Subcutaneous abdominal adipose tissue (tissue), 5 donors: ENCODE measurements around the gene RGL3.
"Not testable (repeated sequence)": the region's sequence is repeated elsewhere in the genome, so short reads cannot be mapped to it uniquely, and the experiment has no call there.

Source experiments
- H3K27ac ChIP-seq: one replicate; pipeline ENCODE4 v1.7.0; 2013; ENCODE audit warnings: low read depth, mild to moderate bottlenecking, inconsistent platforms, low read length, moderate library complexity
- H3K27me3 ChIP-seq, 5 donors: one replicate each; pipeline ENCODE4 v1.7.0; 2013; ENCODE audit warnings: low read length in 5 of 5, inconsistent platforms in 1 of 5; ENCODE audit not compliant: control insufficient read depth in 5 of 5, insufficient read depth in 4 of 5
- H3K36me3 ChIP-seq, 5 donors: one replicate each; pipeline ENCODE4 v1.7.0; 2013; ENCODE audit warnings: low read length in 5 of 5; ENCODE audit not compliant: control insufficient read depth in 5 of 5, insufficient read depth in 5 of 5
- H3K4me1 ChIP-seq, 5 donors: one replicate each; pipeline ENCODE4 v1.7.0; 2013; ENCODE audit warnings: low read length in 5 of 5, mild to moderate bottlenecking in 3 of 5, moderate library complexity in 1 of 5; ENCODE audit not compliant: control insufficient read depth in 5 of 5, insufficient read depth in 5 of 5
- H3K4me3 ChIP-seq, 5 donors: one replicate each; pipeline ENCODE4 v1.7.0; 2013; ENCODE audit warnings: low read length in 5 of 5, low read depth in 1 of 5
- H3K9ac ChIP-seq, 5 donors: one replicate each; pipeline ENCODE4 v1.7.0; 2013; ENCODE audit warnings: low read length in 5 of 5, mild to moderate bottlenecking in 4 of 5, moderate library complexity in 3 of 5
- H3K9me3 ChIP-seq, 5 donors: one replicate each; pipeline ENCODE4 v1.7.0; 2013; ENCODE audit warnings: low read length in 5 of 5; ENCODE audit not compliant: control insufficient read depth in 5 of 5
- donor health status: healthy.
- donor health status: healthy.
- donor health status: healthy.
- donor health status: healthy.
- donor health status: healthy.

Gene RGL3

DNA sequence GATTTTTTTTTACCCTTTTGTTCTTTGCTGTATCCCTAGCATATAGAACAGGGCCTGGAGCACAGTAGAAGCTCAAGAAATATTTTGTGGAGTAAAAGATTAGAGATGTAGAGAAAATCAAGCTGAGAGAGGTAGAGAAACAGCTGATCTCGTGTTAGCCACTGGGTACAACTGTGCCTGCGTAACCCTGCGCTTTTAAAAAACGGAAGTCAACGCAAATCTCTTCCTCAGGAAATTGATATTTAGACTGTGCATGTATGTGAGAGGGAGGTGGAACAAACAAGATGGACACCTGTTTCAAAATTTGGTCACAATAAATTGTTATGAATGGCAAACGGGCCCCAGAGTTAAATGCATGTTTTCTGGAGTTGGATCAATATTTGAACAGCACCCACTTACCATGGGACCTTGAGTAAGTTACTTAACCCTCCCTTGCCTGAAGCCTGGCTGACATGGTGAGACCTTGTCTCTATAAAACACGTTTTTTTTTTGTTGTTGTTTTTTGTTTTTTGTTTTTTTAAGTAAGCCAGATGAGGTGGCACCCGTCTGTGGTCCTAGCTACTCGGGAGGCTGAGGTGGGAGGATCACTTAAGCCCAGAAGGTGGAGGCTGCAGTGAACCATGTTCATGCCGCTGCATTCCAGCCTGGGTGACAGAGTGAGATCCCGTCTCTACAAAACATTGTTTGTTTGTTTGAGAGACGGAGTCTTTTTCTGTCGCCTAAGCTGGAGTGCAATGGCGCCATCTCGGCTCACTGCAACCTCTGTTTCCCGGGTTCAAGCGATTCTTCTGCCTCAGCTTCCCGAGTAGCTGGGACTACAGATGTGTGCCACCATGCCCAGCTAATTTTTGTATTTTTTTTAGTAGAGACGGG, 31.7 kb downstream of the RGL3 start:
- no peak overlapping the region for H3K27ac ChIP-seq
- H3K27me3 ChIP-seq: peaks cover 5 to 10% (median 6%) of the 10 kb centered on the region in 5 donors
- no peak overlapping the region for H3K4me3 ChIP-seq
- no peaks in the 10 kb centered on the region for H3K36me3 ChIP-seq
- peaks cover 0 to 28% (median 20%) of the 10 kb centered on the region in 5 donors for H3K4me1 ChIP-seq
- peaks cover 0 to 9% (median 4%) of the 10 kb centered on the region in 5 donors for H3K9me3 ChIP-seq
- no peak overlapping the region for H3K9ac ChIP-seq

DNA sequence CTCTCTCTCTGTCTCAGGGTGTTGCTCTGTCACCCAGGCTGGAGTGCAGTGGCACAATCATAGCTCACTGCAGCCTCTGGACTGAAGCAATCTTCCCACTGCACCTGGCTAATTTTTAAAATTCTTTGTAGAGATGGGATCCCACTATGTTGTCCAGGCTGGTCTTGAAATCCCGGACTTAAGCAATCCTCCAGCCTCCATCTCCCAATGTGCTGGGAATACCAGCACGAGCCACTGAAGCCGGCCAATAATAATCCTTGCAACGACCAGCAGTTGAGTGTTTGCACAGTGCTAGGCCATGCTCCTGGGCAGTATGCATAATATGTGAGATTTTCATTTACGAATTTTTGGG, 34.4 kb downstream of the RGL3 start:
- H3K9ac ChIP-seq: no peak overlapping the region
- H3K9me3 ChIP-seq: no peaks in the 10 kb centered on the region
- no peak overlapping the region for H3K27ac ChIP-seq
- H3K27me3 ChIP-seq: peaks cover 5 to 14% (median 8%) of the 10 kb centered on the region in 5 donors
- H3K4me3 ChIP-seq: no peak overlapping the region
- no peaks in the 10 kb centered on the region for H3K36me3 ChIP-seq
- peaks cover 5 to 50% (median 40%) of the 10 kb centered on the region in 5 donors for H3K4me1 ChIP-seq

DNA sequence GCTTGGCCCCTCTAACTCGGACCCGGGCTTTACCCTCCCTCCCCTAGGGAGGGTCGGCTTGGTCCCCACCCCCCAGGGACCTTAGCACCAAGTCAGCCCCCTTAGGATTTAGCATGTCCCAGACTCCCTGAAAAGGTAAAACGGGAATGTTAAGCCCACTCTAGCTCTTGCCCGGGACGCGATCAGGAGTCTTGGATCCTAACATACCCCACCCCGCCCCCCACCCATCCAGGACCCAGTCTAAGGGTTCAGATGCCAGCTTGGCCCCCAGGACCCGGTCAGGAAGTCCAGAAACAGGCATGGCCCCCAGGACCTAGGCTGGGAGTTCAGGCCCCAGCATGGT, 35.4 kb downstream of the RGL3 start:
- Histone ChIP-seq H3K9ac (peak overlapping the region in 3 of 5 donors; percentile 10 to 59 (median 39)), H3K27me3 (peaks cover 5 to 14% (median 8%) of the 10 kb centered on the region in 5 donors), H3K36me3 (peaks cover 0 to 2% (median 0%) of the 10 kb centered on the region in 5 donors), H3K9me3 (no peaks in the 10 kb centered on the region), H3K27ac (no peak overlapping the region), H3K4me1 (peaks cover 5 to 50% (median 40%) of the 10 kb centered on the region in 5 donors), H3K4me3 (peak overlapping the region in 4 of 5 donors; percentile 39 to 60 (median 50))

DNA sequence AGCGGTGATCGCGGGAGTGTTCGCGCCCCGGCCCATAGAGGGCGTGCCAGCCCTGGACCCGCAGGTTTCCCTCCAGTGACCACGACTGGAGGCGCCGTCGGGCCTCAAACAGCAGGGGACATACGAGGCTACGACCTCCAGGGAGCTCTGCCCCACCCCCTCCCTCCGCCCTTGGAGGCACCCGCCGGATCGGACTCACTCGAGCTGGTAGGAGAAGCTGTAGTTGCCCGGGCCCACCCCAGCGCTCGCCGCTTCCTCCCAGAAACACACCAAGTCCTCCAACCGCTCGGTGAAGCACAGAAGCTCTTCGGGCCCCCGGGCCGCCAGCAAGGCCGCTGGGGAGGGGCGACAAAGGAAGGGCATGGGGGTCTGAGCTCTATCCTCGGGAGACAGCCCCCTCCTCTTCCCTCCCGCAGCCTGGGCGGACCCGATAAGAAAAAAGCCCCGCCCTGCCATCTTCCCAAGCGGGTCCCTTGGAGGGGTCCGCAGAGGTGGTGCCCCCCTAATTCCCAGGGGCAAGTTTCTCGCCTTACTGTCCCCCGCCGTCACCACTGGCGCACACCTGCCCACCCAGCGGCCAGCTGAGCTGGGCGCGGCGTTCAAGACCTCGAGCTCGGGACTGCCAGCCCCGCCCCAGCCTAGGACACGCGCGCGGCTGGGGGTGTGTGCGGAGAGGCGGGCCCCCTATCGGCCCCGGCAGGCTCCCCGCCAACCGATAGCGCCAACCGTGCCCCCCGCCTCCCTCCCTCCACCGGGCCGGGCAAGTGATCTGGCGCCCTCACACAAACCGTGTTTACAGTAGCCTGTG, 36.0 kb downstream of the RGL3 start:
- H3K27ac ChIP-seq: no peak overlapping the region
- H3K9ac ChIP-seq: peak overlapping the region in 3 of 5 donors; percentile 8 to 59 (median 55)
- peaks cover 5 to 50% (median 40%) of the 10 kb centered on the region in 5 donors for H3K4me1 ChIP-seq

DNA sequence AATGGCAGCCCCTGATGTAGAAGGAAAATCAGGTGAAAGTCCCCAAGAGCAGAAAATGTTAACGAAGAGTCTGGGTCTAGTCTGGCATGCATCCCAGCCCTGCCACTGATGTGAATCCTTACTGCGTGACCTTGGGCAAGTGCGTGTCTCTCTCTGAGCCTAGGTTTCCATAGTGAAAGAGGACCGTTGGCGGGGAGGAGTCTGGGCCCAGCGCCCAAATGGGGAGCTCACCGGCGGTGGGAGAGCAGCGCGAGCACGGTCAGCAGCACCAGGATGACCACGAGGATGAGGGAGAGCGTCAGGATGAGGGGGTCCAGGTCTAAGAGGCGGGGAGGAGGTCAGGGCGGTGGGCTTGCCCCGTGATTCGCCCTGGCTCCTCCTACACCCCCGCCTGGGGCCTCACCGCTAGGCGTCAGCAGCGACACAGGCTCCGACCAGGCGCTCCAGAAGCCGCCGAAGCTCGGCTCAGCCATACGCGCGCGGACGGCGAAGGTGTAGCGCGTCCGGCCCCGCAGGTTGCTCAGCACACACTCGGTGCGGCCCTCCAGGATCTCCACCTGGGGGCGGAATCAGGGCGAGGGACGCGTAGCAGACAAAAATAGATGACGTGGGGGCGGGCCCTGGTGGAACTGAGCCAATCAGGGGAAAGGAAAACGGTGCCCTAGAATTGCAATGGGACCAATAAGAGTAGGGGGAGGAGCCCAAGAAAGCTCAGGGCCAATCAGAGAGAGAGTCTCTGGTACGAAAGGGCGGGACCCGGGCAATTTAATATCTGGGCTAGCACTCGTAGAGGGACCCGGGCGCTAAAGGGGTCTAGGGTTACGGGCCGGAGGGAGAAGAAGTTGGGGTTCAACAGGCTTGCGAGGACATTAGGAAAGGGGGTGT, 38.2 kb downstream of the RGL3 start:
- Histone ChIP-seq H3K36me3 (peaks cover 0 to 9% (median 6%) of the 10 kb centered on the region in 5 donors), H3K27me3 (peaks cover 5 to 14% (median 8%) of the 10 kb centered on the region in 5 donors), H3K9ac (peak overlapping the region; percentile 47 to 89 (median 68)), H3K9me3 (no peaks in the 10 kb centered on the region), H3K4me3 (peak overlapping the region; percentile 57 to 86 (median 74)), H3K4me1 (peaks cover 5 to 54% (median 47%) of the 10 kb centered on the region in 5 donors), H3K27ac (peak overlapping the region; percentile 74)

More for the DNA sequence above, 36.0 kb downstream of the RGL3 start:
- Histone ChIP-seq H3K4me3 (peak overlapping the region in 4 of 5 donors; percentile 39 to 60 (median 50)), H3K36me3 (peaks cover 0 to 7% (median under 1%) of the 10 kb centered on the region in 5 donors), H3K27me3 (peaks cover 5 to 14% (median 8%) of the 10 kb centered on the region in 5 donors), H3K9me3 (no peaks in the 10 kb centered on the region)

DNA sequence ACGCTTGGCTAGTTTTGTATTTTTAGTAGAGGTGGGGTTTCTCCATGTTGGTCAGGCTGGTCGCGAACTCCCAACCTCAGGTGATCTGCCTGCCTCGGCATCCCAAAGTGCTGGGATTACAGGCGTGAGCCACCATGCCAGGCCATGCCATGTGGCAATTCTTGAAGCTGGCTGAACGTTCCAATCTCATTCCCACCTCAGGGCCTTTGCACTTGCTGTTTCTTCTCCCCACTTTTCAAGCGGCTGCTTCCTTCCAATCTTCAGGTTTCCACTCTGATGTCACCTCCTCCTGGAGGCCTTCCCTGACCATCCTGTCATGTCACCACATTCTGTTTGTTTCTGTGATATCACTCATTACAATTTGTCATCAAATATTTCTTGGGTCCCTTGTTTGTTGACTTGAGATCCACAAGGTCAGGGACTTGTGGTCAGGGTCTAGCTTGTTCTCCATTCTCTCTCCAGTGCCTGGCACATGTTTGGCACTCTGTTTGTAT, 39.2 kb downstream of the RGL3 start:
- Histone ChIP-seq H3K9me3 (no peaks in the 10 kb centered on the region), H3K27me3 (peaks cover 5 to 14% (median 8%) of the 10 kb centered on the region in 5 donors), H3K4me1 (peaks cover 5 to 62% (median 55%) of the 10 kb centered on the region in 5 donors), H3K36me3 (peaks cover 0 to 9% (median 6%) of the 10 kb centered on the region in 5 donors), H3K4me3 (peak overlapping the region in 1 of 5 donors; percentile 82), H3K9ac (peak overlapping the region in 1 of 5 donors; percentile 89), H3K27ac (no peak overlapping the region)

DNA sequence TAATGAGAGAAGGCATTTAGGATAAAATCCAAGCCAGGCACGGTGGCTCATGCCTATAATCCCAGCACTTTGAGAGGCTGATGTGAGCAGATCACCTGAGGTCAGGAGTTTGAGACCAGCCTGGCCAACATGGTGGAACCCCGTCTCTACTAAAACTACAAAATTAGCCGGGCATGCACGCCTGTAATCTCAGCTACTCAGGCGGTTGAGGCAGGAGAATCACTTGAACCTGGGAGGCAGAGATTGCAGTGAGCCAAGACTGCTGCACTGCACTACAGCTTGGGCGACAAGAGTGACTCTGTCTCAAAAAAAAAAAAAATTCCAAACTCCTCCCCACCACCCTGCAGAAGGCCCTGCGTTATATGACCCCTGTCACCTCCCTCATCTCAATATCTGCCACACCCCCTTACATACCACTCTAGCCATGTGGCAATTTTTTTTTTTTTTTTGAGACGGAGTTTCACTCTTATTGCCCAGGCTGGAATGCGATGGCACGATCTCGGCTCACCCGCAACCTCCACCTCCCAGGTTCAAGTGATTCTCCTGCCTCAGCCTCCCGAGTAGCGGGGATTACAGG, 39.8 kb downstream of the RGL3 start:
- H3K27me3 ChIP-seq: peaks cover 5 to 14% (median 8%) of the 10 kb centered on the region in 5 donors
- H3K27ac ChIP-seq, H3K9ac ChIP-seq, H3K9me3 ChIP-seq, H3K36me3 ChIP-seq, H3K4me3 ChIP-seq: not testable (repeated sequence)
- H3K4me1 ChIP-seq: peaks cover 6 to 59% (median 54%) of the 10 kb centered on the region in 5 donors

DNA sequence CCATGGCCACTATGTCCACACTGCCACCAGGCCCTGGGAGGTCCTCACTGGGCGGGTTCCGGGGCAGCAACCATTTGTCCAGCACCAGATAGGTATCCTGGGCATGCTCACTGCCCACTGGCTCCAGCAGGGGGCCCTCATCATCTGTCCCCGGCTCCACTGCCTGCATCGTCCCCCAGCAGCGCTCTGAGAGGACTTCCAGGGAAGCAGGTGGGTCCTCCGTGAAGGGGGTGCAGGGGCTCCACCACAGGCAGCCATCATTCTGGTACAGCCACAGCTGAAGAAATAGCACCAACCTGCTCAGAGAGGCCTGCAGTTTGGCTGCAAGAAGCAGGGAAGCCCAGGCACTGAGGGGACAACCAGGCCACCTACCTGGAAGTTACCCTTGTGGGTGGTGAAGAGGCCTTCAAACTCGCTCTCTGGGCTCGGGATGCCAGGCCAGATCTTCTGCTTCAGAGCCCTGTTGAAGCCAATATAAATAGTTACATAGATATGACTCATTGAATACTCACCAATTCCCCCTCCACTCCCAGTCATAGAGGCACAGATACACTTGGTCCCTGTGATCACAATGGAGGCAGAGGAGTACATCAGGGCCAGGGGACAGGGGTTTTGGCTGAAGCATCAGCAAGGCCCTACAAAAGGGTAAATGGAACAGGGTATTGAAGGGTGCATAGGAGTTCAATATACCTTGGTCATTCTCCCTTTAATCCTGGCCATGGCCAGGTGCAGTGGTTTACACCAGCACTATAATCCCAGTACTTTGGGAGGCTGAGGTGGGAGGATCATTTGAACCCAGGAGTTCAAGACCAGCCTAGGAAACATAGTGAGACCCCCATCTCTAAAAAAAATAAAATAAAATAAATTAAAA, 40.6 kb downstream of the RGL3 start:
- Histone ChIP-seq H3K4me1 (peaks cover 6 to 59% (median 54%) of the 10 kb centered on the region in 5 donors), H3K4me3 (no peak overlapping the region), H3K9ac (no peak overlapping the region), H3K9me3 (no peaks in the 10 kb centered on the region), H3K27me3 (peaks cover 5 to 14% (median 8%) of the 10 kb centered on the region in 5 donors), H3K27ac (no peak overlapping the region), H3K36me3 (peaks cover 0 to 9% (median 6%) of the 10 kb centered on the region in 5 donors)
